Measurements from ENCODE around the gene ARHGAP42. TPM values are rescaled to one million over a fixed set of nuclear protein-coding genes. Genes with fewer than 3 reads are reported as not detected.

ARHGAP42 gene
- total and polyA plus RNA-seq, 8 donors, result 2.3 to 119 (median 39.3) TPM

DNA sequence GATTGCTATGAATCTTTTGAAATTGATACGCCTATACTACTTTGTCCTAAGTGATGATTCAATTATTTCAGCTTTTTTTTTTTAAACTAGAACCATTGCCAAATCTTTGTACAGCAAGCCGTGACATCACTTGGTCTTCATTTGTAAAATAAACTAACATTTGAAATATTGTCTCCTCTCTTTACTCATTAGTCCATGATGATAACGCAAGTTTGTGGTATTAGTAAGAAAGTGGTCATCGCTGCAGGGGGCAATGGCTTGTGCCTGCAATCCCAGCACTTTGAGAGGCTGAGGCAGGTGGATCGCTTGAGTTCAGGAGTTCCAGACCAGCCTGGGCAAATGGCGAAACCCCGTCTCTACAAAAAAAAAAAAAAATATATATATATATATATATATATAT lies 12.9 kb upstream of the ARHGAP42 start:
- Histone ChIP-seq H3K27ac (no peak overlapping the region), H3K4me3 (no peak overlapping the region), H3K36me3 (no peaks in the 10 kb centered on the region), H3K9me3 (no peaks in the 10 kb centered on the region), H3K27me3 (no peaks in the 10 kb centered on the region), H3K4me1 (peaks cover 0 to 19% (median 8%) of the 10 kb centered on the region in 4 donors)
- WGBS, 5 donors, result 92 to 97% (median 94%) methylated on average over 7 of the region's 7 CpGs
- intact Hi-C loops (cut with DNase I; ENCODE audit: low total_unique reads), result no loop called here
- TF ChIP-seq CTCF (IDR thresholded peaks at IDR 0.05) (no peak), EP300 (IDR thresholded peaks at IDR 0.05) (no peak), POLR2A (IDR thresholded peaks at IDR 0.05) (no peak), POLR2AphosphoS5 (IDR thresholded peaks at IDR 0.05) (no peak)
- DNase-seq, result no peak

GRCh38 chr11:100675115-100675650 lies 11.9 kb upstream of the ARHGAP42 start:
- 65 to 75% (median 67%) methylated on average over 4 of the region's 4 CpGs for WGBS, 5 donors
- Histone ChIP-seq H3K27ac (no peak overlapping the region), H3K4me1 (peaks cover 0 to 19% (median 8%) of the 10 kb centered on the region in 4 donors), H3K4me3 (no peak overlapping the region), H3K36me3 (no peaks in the 10 kb centered on the region), H3K9me3 (no peaks in the 10 kb centered on the region), H3K27me3 (no peaks in the 10 kb centered on the region)
- intact Hi-C loops (cut with DNase I; ENCODE audit: low total_unique reads), result no loop called here
- TF ChIP-seq POLR2AphosphoS5 (IDR thresholded peaks at IDR 0.05) (no peak), POLR2A (IDR thresholded peaks at IDR 0.05) (no peak), CTCF (IDR thresholded peaks at IDR 0.05) (no peak), EP300 (IDR thresholded peaks at IDR 0.05) (no peak)
- DNase-seq, result no peak

GRCh38 chr11:100676901-100677300 lies 10.2 kb upstream of the ARHGAP42 start:
- Histone ChIP-seq H3K36me3 (no peaks in the 10 kb centered on the region), H3K27me3 (no peaks in the 10 kb centered on the region), H3K4me1 (peaks cover 0 to 31% (median 8%) of the 10 kb centered on the region in 4 donors), H3K27ac (no peak overlapping the region), H3K9me3 (no peaks in the 10 kb centered on the region), H3K4me3 (no peak overlapping the region)
- no peak for TF ChIP-seq CTCF (IDR thresholded peaks at IDR 0.05)
- TF ChIP-seq POLR2A (IDR thresholded peaks at IDR 0.05), result no peak
- no peak for TF ChIP-seq EP300 (IDR thresholded peaks at IDR 0.05)
- TF ChIP-seq POLR2AphosphoS5 (IDR thresholded peaks at IDR 0.05), result no peak
- intact Hi-C loops (cut with DNase I; ENCODE audit: low total_unique reads), result no loop called here
- 91 to 96% (median 93%) methylated on average over 4 of the region's 4 CpGs for whole genome bisulfite sequencing, 5 donors
- DNase-seq, result no peak

DNA sequence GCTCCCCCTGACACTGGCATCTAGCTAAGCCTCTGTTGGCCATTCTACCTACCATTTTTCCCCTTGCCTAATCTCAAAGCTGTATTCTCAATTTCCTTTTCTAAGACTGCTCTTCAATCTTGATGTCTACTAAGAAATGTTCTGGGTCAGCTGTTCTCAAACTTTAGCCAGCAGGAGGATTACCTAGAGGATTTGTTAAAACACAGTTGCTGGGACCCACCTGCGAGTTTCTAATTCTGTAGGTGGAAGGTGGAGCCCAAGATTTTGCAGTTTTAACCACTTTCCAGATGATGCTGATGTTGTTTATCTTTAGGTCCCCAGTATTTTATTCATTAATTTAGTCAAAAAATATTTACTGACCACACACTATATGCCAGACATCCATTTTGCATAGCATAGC lies 9.3 kb upstream of the ARHGAP42 start:
- Histone ChIP-seq H3K9me3 (no peaks in the 10 kb centered on the region), H3K4me1 (peaks cover 0 to 25% (median 4%) of the 10 kb centered on the region in 4 donors), H3K36me3 (no peaks in the 10 kb centered on the region), H3K27ac (no peak overlapping the region), H3K27me3 (no peaks in the 10 kb centered on the region), H3K4me3 (no peak overlapping the region)
- DNase-seq, result no peak
- no peak for TF ChIP-seq POLR2A (IDR thresholded peaks at IDR 0.05)
- no peak for TF ChIP-seq EP300 (IDR thresholded peaks at IDR 0.05)
- no peak for TF ChIP-seq POLR2AphosphoS5 (IDR thresholded peaks at IDR 0.05)
- TF ChIP-seq CTCF (IDR thresholded peaks at IDR 0.05), result no peak
- intact Hi-C loops (cut with DNase I; ENCODE audit: low total_unique reads), result no loop called here
- 81 to 97% (median 90%) methylated on average over 1 of the region's 1 CpG for WGBS, 5 donors

All from stomach (tissue), 9 donors.